Upper lobe of left lung (tissue), 6 donors: Measurements from ENCODE around the gene AP3M1. TPM values are rescaled to one million over a fixed set of nuclear protein-coding genes. Genes with fewer than 3 reads are reported as not detected.
"Not testable (repeated sequence)": the region's sequence is repeated elsewhere in the genome, so short reads cannot be mapped to it uniquely, and the experiment has no call there.

Source experiments
- ATAC-seq, 2 donors: fragments of 200-7000 bp; cut with Tn5 transposase; one replicate each; pipeline ENCODE4 v1.9.1; 2022; ENCODE audit warnings: mild to moderate bottlenecking in 2 of 2, moderate library complexity in 2 of 2; ENCODE audit not compliant: low FRiP score in 2 of 2
- DNase-seq, 2 donors: peaks; one replicate each; pipeline ENCODE4 v3.0.0-alpha.2; 2019 to 2020
- H3K27ac ChIP-seq, 4 donors: fragments of 200-600 bp; sonication (generic); one replicate each; pipeline ENCODE4 v1.5.1; 2016 to 2019
- H3K27me3 ChIP-seq, 4 donors: fragments of 200-600 bp; sonication (generic); one replicate each; pipeline ENCODE4 v1.5.1; 2017 to 2019
- H3K36me3 ChIP-seq, 4 donors: fragments of 200-600 bp; sonication (generic); one replicate each; pipeline ENCODE4 v1.5.1; 2016 to 2019
- H3K4me1 ChIP-seq, 4 donors: fragments of 200-600 bp; sonication (generic); one replicate each; pipeline ENCODE4 v1.5.1; 2018 to 2019
- H3K4me3 ChIP-seq, 4 donors: fragments of 200-600 bp; sonication (generic); one replicate each; pipeline ENCODE4 v1.5.1; 2017 to 2019; ENCODE audit warnings: mild to moderate bottlenecking in 2 of 4, moderate library complexity in 1 of 4
- H3K9me3 ChIP-seq, 4 donors: fragments of 200-600 bp; sonication (generic); one replicate each; pipeline ENCODE4 v1.5.1; 2018 to 2019
- EP300 ChIP-seq, 4 donors: sonication (generic); formaldehyde crosslinking; IDR thresholded peaks; one replicate each; pipeline ENCODE4 v1.5.1; 2017; ENCODE audit warnings: antibody characterized with exemption in 4 of 4, control low read depth in 2 of 4
- POLR2A ChIP-seq, 4 donors: fragments of 450-650 bp; IDR thresholded peaks; one replicate each; pipeline ENCODE4 v1.5.1; 2016 to 2017; ENCODE audit warnings: antibody characterized with exemption in 4 of 4, mild to moderate bottlenecking in 2 of 4
- POLR2AphosphoS5 ChIP-seq, 2 donors: sonication (generic); formaldehyde crosslinking; IDR thresholded peaks; one replicate each; pipeline ENCODE4 v1.5.1; 2017; ENCODE audit warnings: antibody characterized with exemption in 2 of 2
- WGBS, 2 donors: methylation state at CpG; one replicate each; pipeline ENCODE4 v1.1.5; 2017 to 2018; 5-methylcytosine and 5-hydroxymethylcytosine counted together
- total RNA-seq, 6 donors: library from RNA; depleted of rRNA in 4 of 6; stranded (reverse); fragments of >200 nt in 4 of 6; gene quantifications; one replicate each; pipeline versions ENCODE4 v1.1.0 to v1.2.1, GENCODE V29; 2016 to 2021
- TF ChIP-seq, protein P1 (sequence below), 6 experiments: fragments of 450-650 bp in 4 of 6; fragments of 200-600 bp in 2 of 6; sonication (generic) in 2 of 6; IDR thresholded peaks; one replicate each; pipeline ENCODE4 v1.5.1; 2016 to 2019; ENCODE audit warnings: antibody characterized with exemption in 6 of 6
- donor health status: DM: no; HTN: no; CAD: no; lungs with moderate emphysema.
- donor health status: DM: no; HTN: yes; CAD: no; lungs with severe emphysema.

AP3M1 gene
- total RNA-seq, 6 donors from 2014 or later, result 11.4 to 36.1 (median 25.3) TPM

- DNase-seq, result no peak
- H3K36me3 ChIP-seq, result peaks cover 0 to under 1% (median 0%) of the 10 kb centered on the region in 4 donors
- peaks cover 19 to 30% (median 25%) of the 10 kb centered on the region in 4 donors for H3K4me1 ChIP-seq
- TF ChIP-seq POLR2A (IDR thresholded peaks at IDR 0.05) (no peak), POLR2AphosphoS5 (IDR thresholded peaks at IDR 0.05) (no peak), EP300 (IDR thresholded peaks at IDR 0.05) (no peak)
- TF ChIP-seq, protein P1, sequence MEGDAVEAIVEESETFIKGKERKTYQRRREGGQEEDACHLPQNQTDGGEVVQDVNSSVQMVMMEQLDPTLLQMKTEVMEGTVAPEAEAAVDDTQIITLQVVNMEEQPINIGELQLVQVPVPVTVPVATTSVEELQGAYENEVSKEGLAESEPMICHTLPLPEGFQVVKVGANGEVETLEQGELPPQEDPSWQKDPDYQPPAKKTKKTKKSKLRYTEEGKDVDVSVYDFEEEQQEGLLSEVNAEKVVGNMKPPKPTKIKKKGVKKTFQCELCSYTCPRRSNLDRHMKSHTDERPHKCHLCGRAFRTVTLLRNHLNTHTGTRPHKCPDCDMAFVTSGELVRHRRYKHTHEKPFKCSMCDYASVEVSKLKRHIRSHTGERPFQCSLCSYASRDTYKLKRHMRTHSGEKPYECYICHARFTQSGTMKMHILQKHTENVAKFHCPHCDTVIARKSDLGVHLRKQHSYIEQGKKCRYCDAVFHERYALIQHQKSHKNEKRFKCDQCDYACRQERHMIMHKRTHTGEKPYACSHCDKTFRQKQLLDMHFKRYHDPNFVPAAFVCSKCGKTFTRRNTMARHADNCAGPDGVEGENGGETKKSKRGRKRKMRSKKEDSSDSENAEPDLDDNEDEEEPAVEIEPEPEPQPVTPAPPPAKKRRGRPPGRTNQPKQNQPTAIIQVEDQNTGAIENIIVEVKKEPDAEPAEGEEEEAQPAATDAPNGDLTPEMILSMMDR (IDR thresholded peaks at IDR 0.05), result no peak
- WGBS, 2 donors, result 26 to 31% methylated on average over 2 of the region's 2 CpGs
- no peak overlapping the region for H3K4me3 ChIP-seq
- H3K27ac ChIP-seq, result peak overlapping the region in 1 of 4 donors; percentile 4
- H3K27me3 ChIP-seq, result no peaks in the 10 kb centered on the region
- no peaks in the 10 kb centered on the region for H3K9me3 ChIP-seq
- ATAC-seq, result no peak
Observed at GRCh38 chr10:74145133-74145532, 5.5 kb downstream of the AP3M1 start.

DNA sequence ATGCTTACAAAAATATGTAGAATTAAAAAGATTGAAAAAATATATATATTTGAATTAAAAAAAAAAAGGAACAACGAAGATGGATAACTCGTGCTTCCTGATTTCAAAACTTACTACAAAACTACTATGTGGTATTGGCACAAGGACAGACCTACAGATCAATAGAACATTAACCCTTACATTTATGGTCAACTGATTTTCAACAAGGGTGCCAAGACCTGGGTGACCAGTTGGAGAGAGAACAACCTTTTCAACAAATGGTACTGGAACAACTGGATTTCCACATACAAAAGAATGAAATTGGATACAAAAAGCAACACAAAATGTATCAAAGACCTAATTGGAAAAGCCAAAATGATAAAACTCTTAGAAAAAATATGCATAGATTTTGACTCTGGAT lies 10.1 kb downstream of the AP3M1 start:
- Histone ChIP-seq H3K4me3 (no peak overlapping the region), H3K27me3 (no peaks in the 10 kb centered on the region), H3K36me3 (peaks cover 12 to 27% (median 15%) of the 10 kb centered on the region in 4 donors), H3K4me1 (peaks cover 3 to 10% (median 7%) of the 10 kb centered on the region in 4 donors), H3K27ac (no peak overlapping the region), H3K9me3 (no peaks in the 10 kb centered on the region)
- DNase-seq, result no peak
- WGBS, 2 donors, result 59 to 60% methylated on average over 2 of the region's 2 CpGs
- TF ChIP-seq POLR2A (IDR thresholded peaks at IDR 0.05) (no peak), EP300 (IDR thresholded peaks at IDR 0.05) (no peak), POLR2AphosphoS5 (IDR thresholded peaks at IDR 0.05) (no peak)
- TF ChIP-seq, protein P1 (IDR thresholded peaks at IDR 0.05), result no peak
- ATAC-seq, result no peak

GRCh38 chr10:74139981-74140380 lies 10.6 kb downstream of the AP3M1 start:
- Histone ChIP-seq H3K27ac (no peak overlapping the region), H3K36me3 (peaks cover 13 to 32% (median 16%) of the 10 kb centered on the region in 4 donors), H3K4me1 (peaks cover 0 to 4% (median 1%) of the 10 kb centered on the region in 4 donors), H3K4me3 (no peak overlapping the region), H3K27me3 (no peaks in the 10 kb centered on the region), H3K9me3 (no peaks in the 10 kb centered on the region)
- TF ChIP-seq POLR2A (IDR thresholded peaks at IDR 0.05), result no peak
- TF ChIP-seq, protein P1 (IDR thresholded peaks at IDR 0.05), result no peak
- TF ChIP-seq POLR2AphosphoS5 (IDR thresholded peaks at IDR 0.05), result no peak
- ATAC-seq (no peak), DNase-seq (peak in 1 of 2 donors; percentile 73)
- WGBS, 2 donors, result 95 to 99% methylated on average over 13 to 15 of the region's 18 CpGs

- WGBS, 2 donors, result 81 to 92% methylated on average over 4 to 5 of the region's 5 CpGs
- not testable (repeated sequence) for ATAC-seq, H3K4me3 ChIP-seq, H3K27ac ChIP-seq, H3K27me3 ChIP-seq, H3K9me3 ChIP-seq, H3K4me1 ChIP-seq, DNase-seq
- peaks cover 13 to 46% (median 22%) of the 10 kb centered on the region in 4 donors for H3K36me3 ChIP-seq
Observed at GRCh38 chr10:74138596-74138995, 12.0 kb downstream of the AP3M1 start.

- no peak overlapping the region for H3K27ac ChIP-seq
- DNase-seq (no peak), ATAC-seq (no peak)
- H3K4me3 ChIP-seq, result no peak overlapping the region
- H3K36me3 ChIP-seq, result peaks cover 13 to 52% (median 27%) of the 10 kb centered on the region in 4 donors
- H3K9me3 ChIP-seq, result no peaks in the 10 kb centered on the region
- no peaks in the 10 kb centered on the region for H3K27me3 ChIP-seq
- H3K4me1 ChIP-seq, result no peaks in the 10 kb centered on the region
- TF ChIP-seq POLR2A (IDR thresholded peaks at IDR 0.05) (no peak), EP300 (IDR thresholded peaks at IDR 0.05) (no peak), POLR2AphosphoS5 (IDR thresholded peaks at IDR 0.05) (no peak)
- TF ChIP-seq, protein P1 (IDR thresholded peaks at IDR 0.05), result no peak
- 87 to 90% methylated on average over 5 of the region's 5 CpGs for WGBS, 2 donors
Observed at GRCh38 chr10:74137992-74138391, 12.6 kb downstream of the AP3M1 start.
